BJ (cell line): ENCODE data around the gene USE1. TPM values are rescaled to one million over a fixed set of nuclear protein-coding genes. Genes with fewer than 3 reads are reported as not detected.
A peak's percentile ranks its signal among the peaks of the same experiment; 100 is the strongest.

Source experiments
- CTCF ChIA-PET: fragments of 350-600 bp; formaldehyde crosslinking; extraction: SDS; loops from one replicate; lab custom pipeline; 2021; ENCODE audit warnings: antibody characterized with exemption, inconsistent platforms; lab: Yijun Ruan, JAX
- POLR2A ChIA-PET: fragments of 300-600 bp; sonication (Branson Sonifier 250); formaldehyde crosslinking; extraction: SDS; loops from one replicate; lab custom pipeline; 2021; ENCODE audit warnings: antibody characterized with exemption; lab: Charles Lee
- DNase-seq: peaks from one replicate; pipeline ENCODE4 v3.0.0-alpha.2; 2011; ENCODE audit warnings: low read depth
- H3K27me3 ChIP-seq: 2 replicates; pipeline ENCODE4 v1.6.0; 2011; ENCODE audit warnings: low read length; ENCODE audit not compliant: control insufficient read depth, insufficient read depth
- H3K36me3 ChIP-seq: 2 replicates; pipeline ENCODE4 v1.5.1; 2011; ENCODE audit warnings: low read length; ENCODE audit not compliant: control insufficient read depth, insufficient read depth
- H3K4me3 ChIP-seq: 2 replicates; pipeline ENCODE4 v1.5.1; 2011; ENCODE audit warnings: low read depth, mild to moderate bottlenecking, control low read depth, low read length
- polyA plus RNA-seq: library from polyadenylated mRNA; depleted of rRNA; stranded (reverse); fragments of >200 nt; gene quantifications from 2 replicates; pipeline ENCODE4 v1.2.3, GENCODE V29; 2011
- TF ChIP-seq, protein P1 (sequence below): IDR thresholded peaks from 2 replicates; pipeline ENCODE4 v1.5.1; 2011; ENCODE audit warnings: low read depth, mild to moderate bottlenecking, control low read depth, inconsistent platforms, low read length, moderate library complexity; ENCODE audit not compliant: insufficient read depth

The USE1 gene
- polyA plus RNA-seq, 1 experiment: 29.7 TPM

DNA sequence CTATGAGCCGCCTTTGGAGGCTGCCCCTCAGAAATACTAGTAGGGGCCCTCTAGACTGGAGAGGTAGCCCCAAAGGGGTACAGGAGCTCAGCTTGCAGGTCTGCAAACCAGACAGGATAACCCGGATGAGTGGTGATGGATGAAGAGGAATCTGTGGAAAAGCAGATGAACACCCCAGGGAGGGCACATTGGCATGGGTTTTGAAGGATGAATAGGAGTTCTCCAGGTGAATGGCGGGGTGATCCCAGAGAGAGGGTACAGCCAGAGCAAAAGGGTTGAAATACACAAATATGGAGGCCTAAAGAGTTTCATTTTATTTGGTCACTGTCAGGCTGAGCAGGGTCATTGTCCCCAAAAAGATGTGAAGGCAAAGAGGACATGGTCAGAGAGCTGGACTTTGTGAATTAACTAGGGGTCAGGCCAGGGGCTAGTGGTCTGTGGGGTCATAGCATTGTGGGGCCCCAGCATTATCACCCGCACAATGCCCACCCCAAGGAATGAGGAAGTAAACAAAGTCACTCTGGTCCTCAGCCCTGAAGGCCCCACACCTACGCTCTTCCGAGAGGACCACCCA is 25.8 kb downstream of the USE1 start:
- no peak for DNase-seq
- Histone ChIP-seq H3K4me3 (no peak overlapping the region), H3K36me3 (peaks cover 11% of the 10 kb centered on the region), H3K27me3 (no peaks in the 10 kb centered on the region)
- CTCF ChIA-PET: no interaction called here
- TF ChIP-seq, protein P1, sequence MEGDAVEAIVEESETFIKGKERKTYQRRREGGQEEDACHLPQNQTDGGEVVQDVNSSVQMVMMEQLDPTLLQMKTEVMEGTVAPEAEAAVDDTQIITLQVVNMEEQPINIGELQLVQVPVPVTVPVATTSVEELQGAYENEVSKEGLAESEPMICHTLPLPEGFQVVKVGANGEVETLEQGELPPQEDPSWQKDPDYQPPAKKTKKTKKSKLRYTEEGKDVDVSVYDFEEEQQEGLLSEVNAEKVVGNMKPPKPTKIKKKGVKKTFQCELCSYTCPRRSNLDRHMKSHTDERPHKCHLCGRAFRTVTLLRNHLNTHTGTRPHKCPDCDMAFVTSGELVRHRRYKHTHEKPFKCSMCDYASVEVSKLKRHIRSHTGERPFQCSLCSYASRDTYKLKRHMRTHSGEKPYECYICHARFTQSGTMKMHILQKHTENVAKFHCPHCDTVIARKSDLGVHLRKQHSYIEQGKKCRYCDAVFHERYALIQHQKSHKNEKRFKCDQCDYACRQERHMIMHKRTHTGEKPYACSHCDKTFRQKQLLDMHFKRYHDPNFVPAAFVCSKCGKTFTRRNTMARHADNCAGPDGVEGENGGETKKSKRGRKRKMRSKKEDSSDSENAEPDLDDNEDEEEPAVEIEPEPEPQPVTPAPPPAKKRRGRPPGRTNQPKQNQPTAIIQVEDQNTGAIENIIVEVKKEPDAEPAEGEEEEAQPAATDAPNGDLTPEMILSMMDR: no peak
- POLR2A ChIA-PET: interaction anchor here (0.6 kb wide), 1 partner anchor 16 kb away, joined by 6 read pairs; no protein-coding TSS in a partner anchor

DNA sequence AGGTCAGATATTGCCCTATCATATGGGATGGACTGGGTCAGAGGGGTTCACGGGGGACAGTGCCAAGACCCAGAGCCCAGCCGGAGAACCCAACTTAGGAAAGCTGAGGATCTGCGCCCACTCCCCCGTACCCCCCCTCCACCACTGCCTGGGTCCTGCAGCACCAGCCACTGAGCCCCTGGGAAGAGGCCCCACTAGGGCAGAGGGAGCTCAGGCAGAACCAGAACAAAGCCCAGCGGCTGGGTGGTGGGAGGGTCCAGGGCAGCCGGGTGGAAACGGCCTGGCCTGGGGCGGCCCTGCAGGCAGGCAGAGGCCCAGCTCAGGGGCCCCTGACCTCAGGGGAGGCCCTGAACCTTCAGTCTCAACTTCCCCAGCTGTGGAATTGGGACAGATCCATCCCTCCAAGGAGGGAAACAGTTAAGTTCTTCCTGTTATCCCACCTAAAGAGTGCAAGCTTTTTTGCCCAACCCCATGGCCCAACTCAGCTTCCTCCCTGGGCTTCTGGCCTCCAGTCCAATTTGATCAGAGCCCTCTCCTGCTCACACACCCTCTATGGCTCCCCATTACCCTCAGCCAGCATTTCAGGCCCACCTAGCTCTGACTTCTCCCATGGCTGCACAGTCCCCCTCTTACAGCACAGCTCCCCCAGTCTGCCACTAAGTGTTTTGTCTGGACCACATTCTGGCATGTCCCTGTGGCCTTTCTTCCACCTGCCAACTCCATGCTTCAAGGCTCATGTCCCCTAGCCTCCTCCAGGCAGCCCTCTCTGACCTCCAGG is 27.5 kb downstream of the USE1 start:
- POLR2A ChIA-PET: interaction anchor here (0.8 kb wide), 1 partner anchor 16 kb away, joined by 3 read pairs; the partner anchor contains the start of gene OCEL1
- DNase-seq: no peak
- CTCF ChIA-PET: interaction anchor here (0.6 to 2.3 kb wide), 5 partner anchors 7 to 39 kb away, joined by 3 to 14 read pairs (median 3); partner anchors contain the start of gene ANKLE1
- no peaks in the 10 kb centered on the region for H3K27me3 ChIP-seq
- peaks cover 11% of the 10 kb centered on the region for H3K36me3 ChIP-seq
- TF ChIP-seq, protein P1: no peak
- peak overlapping the region; percentile 5; the same call in 1 of the 2 replicates for H3K4me3 ChIP-seq

DNA sequence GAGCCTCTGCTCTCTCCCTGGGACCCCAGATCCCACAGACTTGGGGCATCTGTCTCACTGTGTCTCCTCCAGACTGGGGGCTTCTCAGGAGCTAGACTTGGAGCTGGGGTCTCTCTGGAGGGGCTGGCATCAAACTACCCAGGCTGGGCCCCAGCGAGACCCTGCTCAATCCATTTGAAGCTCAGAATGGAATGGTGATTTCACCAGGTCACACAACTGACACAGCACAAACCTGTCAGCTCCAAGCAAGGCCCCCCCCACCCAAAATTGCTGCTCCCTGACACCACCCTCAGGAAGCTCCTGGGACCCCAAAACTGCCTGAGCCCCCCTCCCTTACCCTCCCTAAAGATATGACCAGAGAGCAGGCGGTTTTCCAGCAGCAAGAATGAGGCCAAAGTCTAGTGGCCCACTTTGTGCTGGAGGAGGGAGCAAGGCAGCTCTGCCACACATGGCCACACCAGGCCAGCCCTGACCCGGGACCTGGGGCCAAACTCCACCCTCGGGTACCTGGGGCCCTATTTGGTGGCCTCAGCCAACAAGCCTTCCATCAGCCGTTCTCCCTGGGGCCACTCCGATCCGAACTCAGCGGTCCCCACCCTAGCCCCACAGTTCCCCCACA is 28.2 kb downstream of the USE1 start:
- ChIA-PET POLR2A (no interaction called here), CTCF (interaction anchor here (0.6 to 2.3 kb wide), 6 partner anchors 8 to 39 kb away, joined by 3 to 14 read pairs (median 3); partner anchors contain the start of gene ANKLE1)
- TF ChIP-seq, protein P1: no peak
- H3K36me3 ChIP-seq: peaks cover 8% of the 10 kb centered on the region
- DNase-seq: no peak
- no peaks in the 10 kb centered on the region for H3K27me3 ChIP-seq
- H3K4me3 ChIP-seq: peak overlapping the region; percentile 96

DNA sequence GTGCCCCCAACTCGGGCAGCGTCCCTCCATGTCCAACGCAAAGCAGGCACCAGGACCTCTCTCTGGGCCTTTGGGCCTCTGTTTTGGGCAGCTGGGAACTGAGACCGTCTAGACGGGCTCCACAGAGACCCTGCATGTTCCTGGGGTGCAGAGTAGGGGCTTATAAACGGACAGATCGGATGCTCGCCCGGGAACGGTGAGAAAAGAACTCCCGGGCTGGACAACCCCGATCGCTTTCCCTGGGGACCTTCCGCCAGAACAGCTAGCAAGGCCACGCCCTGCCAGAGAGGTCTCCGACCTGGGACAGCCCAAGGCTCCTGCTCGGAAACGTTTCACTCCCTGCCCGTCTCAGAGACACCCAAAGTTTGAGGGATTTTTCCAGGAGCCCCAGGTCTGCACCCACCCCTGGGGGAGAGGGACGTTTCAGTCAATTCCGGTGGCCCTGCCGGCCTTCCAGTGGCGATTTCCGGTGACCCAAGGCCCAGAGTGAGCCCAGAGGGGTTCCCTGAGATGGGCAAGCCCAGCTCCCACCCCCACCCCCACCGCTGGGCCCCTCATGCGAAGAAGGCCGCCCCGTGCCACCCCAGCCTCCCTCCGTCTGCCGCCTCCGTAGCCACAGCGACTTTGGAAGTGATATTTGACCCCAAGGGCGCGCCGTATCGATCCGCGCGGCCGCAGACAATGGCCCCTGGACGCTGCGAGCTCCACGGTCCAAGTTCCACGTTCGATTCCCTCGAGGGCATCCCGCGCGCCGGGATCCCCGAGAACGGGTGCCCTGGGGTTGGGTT is 28.9 kb downstream of the USE1 start:
- H3K4me3 ChIP-seq: peak overlapping the region; percentile 96
- ChIA-PET POLR2A (no interaction called here), CTCF (interaction anchor here (0.8 to 2.3 kb wide), 5 partner anchors 8 to 40 kb away, joined by 3 to 14 read pairs (median 4); no protein-coding TSS in a partner anchor)
- H3K27me3 ChIP-seq: no peaks in the 10 kb centered on the region
- no peak for DNase-seq
- H3K36me3 ChIP-seq: peaks cover 8% of the 10 kb centered on the region
- TF ChIP-seq, protein P1: no peak
